K562 (cell line): ENCODE measurements around the gene CDH2.

ENCODE experiments used
- EGR1 ChIP-seq: fragments of 450-650 bp; conservative IDR thresholded peaks from 2 replicates; pipeline ENCODE4 v1.6.1; 2017; ENCODE audit warnings: mild to moderate bottlenecking
- EZH2 ChIP-seq: IDR thresholded peaks from 2 replicates; pipeline ENCODE4 v1.6.1; 2012; ENCODE audit warnings: low read depth, mild to moderate bottlenecking, inconsistent platforms, low read length, borderline replicate concordance
- GABPA ChIP-seq: fragments of 200-800 bp; sonication (Bioruptor generic); conservative IDR thresholded peaks from 2 replicates; pipeline ENCODE4 v1.6.1; 2016; ENCODE audit warnings: low read depth, missing genetic modification characterization, missing compliant biosample characterization
- GATA2 ChIP-seq: sonication (generic); formaldehyde crosslinking; IDR thresholded peaks from 2 replicates; pipeline ENCODE4 v1.4.0; 2020; ENCODE audit warnings: mild to moderate bottlenecking, missing genetic modification reagents
- LARP7 ChIP-seq: fragments of 450-650 bp; IDR thresholded peaks from 2 replicates; pipeline ENCODE4 v1.6.1; 2016
- MEIS2 ChIP-seq: fragments of 450-650 bp; IDR thresholded peaks from 2 replicates; pipeline ENCODE4 v1.6.1; 2014; ENCODE audit warnings: mild to moderate bottlenecking; ENCODE audit not compliant: partially characterized antibody
- NR4A1 ChIP-seq, 2 experiments: fragments of 250-450 bp in 1 of 2; fragments of 450-650 bp in 1 of 2; sonication (Bioruptor Pico) in 1 of 2; IDR thresholded peaks; 2 replicates each; pipeline versions ENCODE4 v1.4.0 to v1.6.1; 2016 to 2020; ENCODE audit warnings: mild to moderate bottlenecking in 2 of 2, missing compliant biosample characterization in 1 of 2, missing genetic modification characterization in 1 of 2, moderate library complexity in 1 of 2
- POLR2A ChIP-seq: fragments of 450-650 bp; conservative IDR thresholded peaks from 2 replicates; pipeline ENCODE4 v1.6.1; 2016
- PPARD ChIP-seq: fragments of 250-450 bp; sonication (Bioruptor Pico); IDR thresholded peaks from 2 replicates; pipeline ENCODE4 v1.8.0; 2022; ENCODE audit warnings: inconsistent platforms, mild to moderate bottlenecking, moderate library complexity
- TRIM24 ChIP-seq, 2 experiments: fragments of 450-650 bp; IDR thresholded peaks; 2 replicates each; pipeline ENCODE4 v1.6.1; 2016
- ZC3H4 ChIP-seq: sonication (generic); formaldehyde crosslinking; IDR thresholded peaks from 2 replicates; pipeline ENCODE4 v1.9.0; 2021; ENCODE audit warnings: missing genetic modification reagents, borderline replicate concordance
- ZNF41 ChIP-seq: fragments of 250-450 bp; sonication (Bioruptor Pico); conservative IDR thresholded peaks from 2 replicates; pipeline ENCODE4 v1.4.0; 2020; ENCODE audit warnings: mild to moderate bottlenecking
- ZNF76 ChIP-seq: fragments of 250-450 bp; sonication (Bioruptor Pico); IDR thresholded peaks from 2 replicates; pipeline ENCODE4 v1.4.0; 2020; ENCODE audit warnings: mild to moderate bottlenecking, moderate library complexity, borderline replicate concordance

DNA sequence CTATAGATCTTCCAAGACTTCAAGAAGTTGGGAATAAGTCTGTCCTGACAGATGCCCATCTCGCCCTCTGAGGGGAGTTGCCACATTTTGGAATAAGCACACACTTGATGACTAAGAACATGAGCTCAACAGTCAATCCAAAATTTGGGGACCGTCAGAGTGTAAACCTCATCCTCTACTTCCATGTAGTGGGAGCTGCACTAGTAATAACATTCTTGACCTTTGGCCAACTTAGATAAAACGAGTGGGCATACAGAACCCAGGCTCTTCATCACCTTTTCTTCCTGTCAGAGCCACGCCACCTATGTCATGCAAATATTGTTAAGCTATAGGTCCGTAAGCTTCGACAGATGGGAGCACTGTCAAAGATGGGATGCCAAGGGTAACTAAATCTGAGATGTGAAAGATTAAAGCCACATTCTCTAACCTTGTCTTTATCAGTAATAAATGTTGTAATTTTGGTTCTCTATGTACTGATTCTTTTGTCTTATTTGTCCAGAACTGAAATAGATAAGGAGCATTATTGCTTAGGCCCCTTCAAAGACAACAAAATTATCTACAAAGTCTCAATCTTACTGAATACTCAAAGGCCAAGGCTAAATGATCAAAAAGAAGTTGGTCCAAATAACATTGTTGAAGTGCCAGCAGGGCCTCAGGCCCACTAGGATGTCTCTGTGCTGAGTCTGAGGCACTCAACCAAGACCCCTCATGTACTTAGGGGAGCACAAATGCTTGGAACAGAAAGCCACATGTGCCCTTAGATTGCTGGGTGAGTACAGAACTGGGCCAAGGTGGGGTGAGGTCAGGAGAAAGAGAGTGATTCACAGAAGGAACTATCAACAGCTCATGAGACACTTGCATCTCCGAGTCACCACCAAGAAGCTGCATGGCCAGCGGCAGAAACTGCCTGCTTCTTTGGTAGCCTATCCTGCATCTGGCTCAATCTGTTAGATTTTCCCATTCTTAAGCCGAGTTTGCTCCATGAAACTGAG, 15.0 kb downstream of the CDH2 start:
- no peak for TF ChIP-seq ZNF76 (CRISPR knock-in tag)
- no peak for TF ChIP-seq POLR2A
- no peak for TF ChIP-seq GABPA (tag)
- TF ChIP-seq LARP7 = no peak
- TF ChIP-seq TRIM24 (IDR thresholded peaks at IDR 0.05) = no peak
- TF ChIP-seq ZNF41 = no peak
- TF ChIP-seq ZC3H4 = no peak
- TF ChIP-seq EGR1 = no peak
- TF ChIP-seq MEIS2 = no peak
- TF ChIP-seq GATA2 (CRISPR knock-in tag) = no peak
- TF ChIP-seq EZH2 = no peak
- TF ChIP-seq PPARD (CRISPR knock-in tag) = no peak
- no peak for TF ChIP-seq NR4A1 (CRISPR knock-in tag; IDR thresholded peaks at IDR 0.05)
- no peak for TF ChIP-seq NR4A1 (tag; IDR thresholded peaks at IDR 0.05)
